ENCODE data around the gene NAALADL2. TPM values are rescaled to one million over a fixed set of nuclear protein-coding genes. Genes with fewer than 3 reads are reported as not detected.
A peak's percentile ranks its signal among the peaks of the same experiment; 100 is the strongest.

NAALADL2 gene
- polyA plus RNA-seq, 1 experiment, result 6.3 TPM

DNA sequence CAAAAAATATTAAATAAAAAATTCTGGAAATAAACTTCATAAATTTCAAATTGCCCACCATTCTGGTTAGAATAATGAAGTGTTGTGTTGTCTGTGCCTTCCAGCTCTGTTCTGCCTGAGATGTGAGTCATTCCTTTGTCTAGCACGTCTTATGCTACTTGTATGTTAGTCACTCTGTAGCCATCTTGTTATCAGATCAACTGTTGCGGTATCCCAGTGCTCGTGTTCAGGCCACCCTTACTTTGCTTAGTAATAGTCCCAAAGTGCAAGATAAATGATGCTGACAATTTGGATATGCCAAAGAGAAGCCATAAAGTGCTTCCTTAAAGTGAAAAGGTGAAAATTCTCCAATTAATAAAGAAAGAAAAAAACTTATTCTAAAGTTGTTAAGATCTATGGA is 527.5 kb downstream of the NAALADL2 start:
- Histone ChIP-seq H3K27me3 (ENCODE audit: control insufficient read depth, insufficient read depth, low read length) (no peaks in the 10 kb centered on the region), H3K4me3 (ENCODE audit: low read depth, low read length) (no peak overlapping the region), H3K9me3 (ENCODE audit: control insufficient read depth, insufficient read depth, low read length) (no peaks in the 10 kb centered on the region), H3K27ac (ENCODE audit: low read depth, low read length) (no peak overlapping the region)
- DNase-seq (ENCODE audit: low read depth, low spot score), result peak; percentile 49
- TF ChIP-seq, protein P1, sequence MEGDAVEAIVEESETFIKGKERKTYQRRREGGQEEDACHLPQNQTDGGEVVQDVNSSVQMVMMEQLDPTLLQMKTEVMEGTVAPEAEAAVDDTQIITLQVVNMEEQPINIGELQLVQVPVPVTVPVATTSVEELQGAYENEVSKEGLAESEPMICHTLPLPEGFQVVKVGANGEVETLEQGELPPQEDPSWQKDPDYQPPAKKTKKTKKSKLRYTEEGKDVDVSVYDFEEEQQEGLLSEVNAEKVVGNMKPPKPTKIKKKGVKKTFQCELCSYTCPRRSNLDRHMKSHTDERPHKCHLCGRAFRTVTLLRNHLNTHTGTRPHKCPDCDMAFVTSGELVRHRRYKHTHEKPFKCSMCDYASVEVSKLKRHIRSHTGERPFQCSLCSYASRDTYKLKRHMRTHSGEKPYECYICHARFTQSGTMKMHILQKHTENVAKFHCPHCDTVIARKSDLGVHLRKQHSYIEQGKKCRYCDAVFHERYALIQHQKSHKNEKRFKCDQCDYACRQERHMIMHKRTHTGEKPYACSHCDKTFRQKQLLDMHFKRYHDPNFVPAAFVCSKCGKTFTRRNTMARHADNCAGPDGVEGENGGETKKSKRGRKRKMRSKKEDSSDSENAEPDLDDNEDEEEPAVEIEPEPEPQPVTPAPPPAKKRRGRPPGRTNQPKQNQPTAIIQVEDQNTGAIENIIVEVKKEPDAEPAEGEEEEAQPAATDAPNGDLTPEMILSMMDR (IDR thresholded peaks at IDR 0.05; ENCODE audit: low read depth, low read length), result no peak
- CTCF ChIA-PET, result interaction anchor here (0.8 to 1.4 kb wide), 2 partner anchors 14 to 25 kb away, joined by 3 to 6 read pairs; no protein-coding TSS in a partner anchor
- POLR2A ChIA-PET, result interaction anchor here (0.8 kb wide), 1 partner anchor 16 kb away, joined by 4 read pairs; no protein-coding TSS in a partner anchor

DNA sequence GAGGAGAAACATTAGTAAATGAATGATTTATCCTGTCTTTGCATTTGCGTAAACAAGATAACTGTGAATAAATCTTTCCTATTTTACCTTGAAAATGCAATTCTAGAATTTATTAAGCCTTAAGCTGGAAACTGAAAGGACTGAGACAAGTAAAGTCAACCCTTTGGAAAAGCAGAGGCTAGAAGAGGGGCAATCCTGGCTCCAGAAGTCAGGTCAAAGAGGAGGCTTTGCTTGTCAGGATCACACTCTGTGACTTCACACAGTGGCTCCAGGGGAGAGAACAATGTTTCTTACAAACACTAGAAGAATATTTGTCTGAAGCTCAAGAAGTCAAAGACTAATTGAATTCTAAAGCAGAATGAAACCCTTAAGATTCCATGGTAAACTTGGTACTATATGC is 530.4 kb downstream of the NAALADL2 start:
- TF ChIP-seq, protein P1 (IDR thresholded peaks at IDR 0.05; ENCODE audit: low read depth, low read length), result no peak
- no peak overlapping the region for H3K27ac ChIP-seq (ENCODE audit: low read depth, low read length)
- POLR2A ChIA-PET, result no interaction called here
- H3K4me3 ChIP-seq (ENCODE audit: low read depth, low read length), result no peak overlapping the region
- CTCF ChIA-PET, result no interaction called here
- H3K27me3 ChIP-seq (ENCODE audit: control insufficient read depth, insufficient read depth, low read length), result no peaks in the 10 kb centered on the region
- H3K9me3 ChIP-seq (ENCODE audit: control insufficient read depth, insufficient read depth, low read length), result no peaks in the 10 kb centered on the region
- DNase-seq (ENCODE audit: low read depth, low spot score), result no peak

DNA sequence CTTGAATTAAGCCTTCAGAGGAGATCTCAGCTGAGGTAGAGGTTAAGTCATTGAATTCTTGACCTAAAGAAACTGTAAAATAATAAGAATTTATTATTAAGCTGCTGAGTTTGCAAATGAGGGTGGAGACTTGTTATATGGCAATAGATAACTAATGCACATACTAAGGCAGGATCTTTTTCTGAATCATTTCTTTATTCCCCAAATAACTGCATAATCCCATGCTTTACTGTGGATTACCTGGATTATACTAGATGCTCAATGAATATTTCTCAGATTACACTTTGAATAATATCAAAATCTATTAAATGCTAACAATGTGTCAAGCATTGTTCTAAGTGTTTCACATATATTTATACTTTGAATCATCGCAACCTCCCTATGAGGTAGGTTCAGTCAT is 532.5 kb downstream of the NAALADL2 start:
- H3K4me3 ChIP-seq (ENCODE audit: low read depth, low read length), result no peak overlapping the region
- ChIA-PET CTCF (no interaction called here), POLR2A (no interaction called here)
- H3K27ac ChIP-seq (ENCODE audit: low read depth, low read length), result no peak overlapping the region
- DNase-seq (ENCODE audit: low read depth, low spot score), result no peak
- TF ChIP-seq, protein P1 (IDR thresholded peaks at IDR 0.05; ENCODE audit: low read depth, low read length), result no peak
- peaks cover 2% of the 10 kb centered on the region; the same call in 1 of the 2 replicates for H3K9me3 ChIP-seq (ENCODE audit: control insufficient read depth, insufficient read depth, low read length)
- no peaks in the 10 kb centered on the region for H3K27me3 ChIP-seq (ENCODE audit: control insufficient read depth, insufficient read depth, low read length)

DNA sequence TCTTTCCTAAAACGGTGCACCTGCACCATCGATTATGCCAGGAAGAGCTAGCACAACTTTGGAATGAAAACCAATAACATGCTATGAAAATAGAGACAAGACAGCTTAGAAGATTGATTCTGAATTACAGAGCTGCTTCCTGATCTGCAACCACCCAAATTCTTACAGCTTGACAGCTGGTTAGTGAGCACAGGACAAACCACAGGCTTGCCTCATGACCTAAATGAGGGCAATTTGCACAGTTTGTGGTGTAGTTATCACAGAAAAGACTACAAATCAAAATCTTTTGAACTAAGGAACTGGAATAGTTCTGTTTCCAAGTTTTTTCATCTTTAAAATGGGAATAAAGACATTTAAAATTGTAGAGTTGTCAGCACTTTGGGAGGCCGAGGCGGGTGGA is 533.5 kb downstream of the NAALADL2 start:
- CTCF ChIA-PET, result no interaction called here
- TF ChIP-seq, protein P1 (IDR thresholded peaks at IDR 0.05; ENCODE audit: low read depth, low read length), result no peak
- H3K9me3 ChIP-seq (ENCODE audit: control insufficient read depth, insufficient read depth, low read length), result peaks cover 3% of the 10 kb centered on the region; the same call in 1 of the 2 replicates
- POLR2A ChIA-PET, result no interaction called here
- H3K4me3 ChIP-seq (ENCODE audit: low read depth, low read length), result no peak overlapping the region
- H3K27ac ChIP-seq (ENCODE audit: low read depth, low read length), result no peak overlapping the region
- no peak for DNase-seq (ENCODE audit: low read depth, low spot score)
- H3K27me3 ChIP-seq (ENCODE audit: control insufficient read depth, insufficient read depth, low read length), result no peaks in the 10 kb centered on the region

DNA sequence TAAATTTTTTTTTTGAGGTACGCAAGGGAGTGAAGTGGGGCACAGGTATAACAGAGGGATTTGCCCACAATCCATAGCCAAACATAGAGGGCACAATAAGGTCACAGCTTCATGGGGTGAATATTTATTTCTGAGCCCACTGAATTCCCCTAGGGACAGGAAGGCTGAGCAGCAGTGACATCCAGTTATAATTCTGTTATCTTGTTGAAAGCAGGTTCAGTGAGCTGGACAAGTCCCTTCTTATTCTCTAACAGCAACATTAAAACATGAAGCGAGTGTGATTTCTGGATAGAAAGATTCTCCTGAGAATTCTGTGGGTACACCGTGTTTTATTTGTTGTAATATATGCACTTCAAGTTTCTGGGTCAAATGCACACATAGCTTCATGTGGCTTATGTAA is 538.2 kb downstream of the NAALADL2 start:
- Histone ChIP-seq H3K27me3 (ENCODE audit: control insufficient read depth, insufficient read depth, low read length) (no peaks in the 10 kb centered on the region), H3K27ac (ENCODE audit: low read depth, low read length) (no peak overlapping the region), H3K4me3 (ENCODE audit: low read depth, low read length) (no peak overlapping the region), H3K9me3 (ENCODE audit: control insufficient read depth, insufficient read depth, low read length) (peaks cover 3% of the 10 kb centered on the region; the same call in 1 of the 2 replicates)
- TF ChIP-seq, protein P1 (IDR thresholded peaks at IDR 0.05; ENCODE audit: low read depth, low read length), result no peak
- ChIA-PET POLR2A (no interaction called here), CTCF (no interaction called here)
- DNase-seq (ENCODE audit: low read depth, low spot score), result no peak
